ENCODE results near the gene STRN4. TPM values are rescaled to one million over a fixed set of nuclear protein-coding genes. Genes with fewer than 3 reads are reported as not detected.

The STRN4 gene
- total RNA-seq, 1 donor from 2014 or later, result 91.6 TPM

DNA sequence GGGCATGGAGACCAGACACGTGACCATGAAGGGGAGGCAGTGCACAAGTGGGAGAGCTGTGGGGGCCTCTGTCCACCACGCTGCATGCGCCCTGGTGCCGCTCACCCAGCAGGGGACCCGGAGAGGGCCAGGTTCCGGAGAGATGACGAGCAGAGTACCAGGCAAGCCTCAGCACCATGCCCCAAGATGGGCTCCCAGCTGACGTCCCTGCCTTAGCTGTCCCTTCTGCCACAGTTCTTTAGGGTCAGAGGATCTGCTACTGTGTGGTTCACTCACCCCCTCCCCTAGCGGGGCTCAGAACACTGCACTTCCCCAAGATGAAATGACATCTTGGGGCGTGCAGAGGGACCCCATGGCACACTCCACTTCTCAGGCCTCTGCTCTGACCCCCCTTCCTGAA is 19.7 kb downstream of the STRN4 start:
- DNase-seq (ENCODE audit: low read depth), result no peak

DNA sequence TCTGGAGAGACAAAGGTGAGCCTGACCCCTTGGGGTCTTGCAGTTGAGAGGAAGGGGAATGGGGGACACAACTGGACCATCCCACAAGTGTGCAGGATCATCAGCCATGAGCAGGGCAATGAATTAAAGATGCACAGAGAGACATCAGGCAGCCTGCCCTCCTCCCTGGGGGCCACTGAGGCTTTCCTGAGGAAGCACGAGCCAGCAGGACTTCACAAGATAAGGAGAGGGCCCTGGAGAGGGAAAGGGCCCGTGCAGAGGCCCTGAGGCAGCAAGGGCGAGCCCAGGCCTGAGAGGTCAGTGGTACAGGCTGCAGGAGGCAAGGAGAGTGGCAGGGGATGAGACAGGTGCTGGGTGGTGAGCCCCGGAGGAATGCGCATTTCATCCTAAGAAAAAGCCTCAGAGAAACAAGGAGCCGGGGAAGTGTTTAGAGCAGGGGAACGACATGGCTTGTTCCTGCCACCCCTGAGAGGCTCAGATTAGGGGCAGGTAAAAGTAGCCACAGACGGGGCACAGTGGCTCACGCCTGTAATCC is 20.3 kb downstream of the STRN4 start:
- no peak for DNase-seq (ENCODE audit: low read depth)

DNA sequence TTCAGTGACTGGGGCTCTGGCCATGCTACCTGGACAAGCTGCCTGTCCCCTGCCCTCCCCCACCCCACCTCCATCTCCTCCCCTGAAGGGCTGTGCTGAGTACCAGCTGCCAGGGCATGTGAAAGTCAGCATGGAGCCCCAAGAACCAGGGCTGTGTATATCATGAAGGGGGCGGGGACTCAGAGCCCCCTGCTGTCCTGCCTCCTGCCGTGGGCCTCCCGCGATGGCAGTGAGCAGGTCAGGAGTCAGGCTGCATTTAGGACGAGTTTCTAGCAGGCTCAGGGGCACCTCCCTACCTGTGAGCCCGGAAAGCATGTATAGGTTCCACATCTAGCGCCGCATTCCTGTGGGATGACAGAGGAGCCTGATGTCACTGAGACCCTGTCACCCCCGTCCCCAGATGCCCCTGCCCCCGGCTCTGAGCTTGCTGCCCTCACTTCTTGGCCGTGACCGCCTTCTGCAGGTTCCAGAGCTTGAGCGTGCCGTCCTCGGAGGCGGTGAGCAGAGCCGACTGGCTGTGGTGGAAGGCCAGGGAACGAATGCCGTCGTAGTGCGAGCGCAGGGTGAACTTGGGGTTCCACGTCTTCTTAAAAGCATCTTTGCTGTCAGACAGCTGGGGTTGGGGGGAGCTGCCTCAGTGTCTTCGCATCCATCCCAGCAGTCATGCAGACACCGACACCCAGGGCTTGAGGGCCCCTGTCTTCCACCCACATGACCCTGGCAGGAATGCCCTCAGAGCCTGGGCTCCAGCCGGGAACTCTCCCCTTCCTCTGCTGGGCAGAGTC is 21.0 kb downstream of the STRN4 start:
- no peak for DNase-seq (ENCODE audit: low read depth)

DNA sequence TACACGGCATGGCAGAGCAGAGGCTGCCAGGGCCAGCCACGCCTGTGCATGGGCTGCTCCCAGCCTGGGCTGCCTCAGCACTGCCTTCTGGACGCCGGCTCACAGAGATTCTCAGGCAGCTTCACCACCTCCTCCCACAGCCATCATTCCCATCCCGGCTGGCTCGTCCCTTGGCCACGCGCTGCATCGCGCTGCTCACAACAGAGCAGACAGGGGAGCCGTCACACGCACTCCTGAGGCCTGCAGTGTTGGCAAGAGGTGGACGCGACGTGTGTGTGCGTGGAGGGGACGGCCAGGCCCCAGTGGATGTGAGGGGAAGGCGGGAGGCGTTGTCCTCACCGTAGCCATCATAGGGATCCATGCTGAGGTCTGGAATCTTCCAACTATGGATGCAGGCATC is 21.8 kb downstream of the STRN4 start:
- DNase-seq (ENCODE audit: low read depth), result no peak

DNA sequence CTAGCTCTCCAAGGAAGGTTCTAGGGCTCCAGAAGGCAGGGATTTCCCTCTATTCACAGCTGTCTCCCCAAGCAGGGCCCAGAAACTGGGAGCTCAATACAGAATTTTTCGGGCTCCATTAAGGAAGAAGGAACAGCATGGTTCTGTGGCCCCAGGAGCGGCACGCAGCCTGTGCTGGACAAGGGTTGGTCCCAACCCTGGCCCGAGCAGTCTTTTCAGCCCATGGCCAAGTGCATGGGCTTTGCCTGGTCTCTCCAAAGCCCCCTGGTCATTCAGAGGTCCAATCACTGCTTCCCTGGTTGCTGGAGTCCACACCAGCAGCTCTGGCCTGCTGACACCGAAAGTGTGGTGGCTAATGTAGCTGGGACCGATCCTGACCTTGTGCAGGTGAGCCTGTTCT is 22.8 kb downstream of the STRN4 start:
- DNase-seq (ENCODE audit: low read depth), result no peak

DNA sequence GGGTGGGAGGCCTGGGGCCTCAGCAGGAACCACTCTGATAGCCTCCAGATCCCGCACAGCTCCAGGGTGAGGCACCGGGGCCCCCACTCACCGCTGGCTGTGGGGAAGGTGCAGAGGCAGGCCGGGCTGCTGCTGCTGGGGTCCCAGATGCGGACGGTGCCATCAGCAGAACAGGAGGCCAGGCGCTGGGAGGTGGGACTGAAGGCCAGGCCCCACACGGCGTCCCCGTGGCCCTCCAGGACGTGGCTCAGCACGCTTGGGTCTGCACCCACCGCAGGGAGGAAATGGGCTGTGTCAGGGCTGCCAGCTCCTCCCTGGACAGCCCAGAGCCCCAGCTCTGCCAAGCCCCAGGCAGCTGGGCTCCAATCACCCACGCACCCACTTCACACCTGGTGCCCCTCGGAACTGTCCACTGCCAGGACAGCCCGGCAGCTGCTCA is 23.2 kb downstream of the STRN4 start:
- DNase-seq (ENCODE audit: low read depth), result no peak

DNA sequence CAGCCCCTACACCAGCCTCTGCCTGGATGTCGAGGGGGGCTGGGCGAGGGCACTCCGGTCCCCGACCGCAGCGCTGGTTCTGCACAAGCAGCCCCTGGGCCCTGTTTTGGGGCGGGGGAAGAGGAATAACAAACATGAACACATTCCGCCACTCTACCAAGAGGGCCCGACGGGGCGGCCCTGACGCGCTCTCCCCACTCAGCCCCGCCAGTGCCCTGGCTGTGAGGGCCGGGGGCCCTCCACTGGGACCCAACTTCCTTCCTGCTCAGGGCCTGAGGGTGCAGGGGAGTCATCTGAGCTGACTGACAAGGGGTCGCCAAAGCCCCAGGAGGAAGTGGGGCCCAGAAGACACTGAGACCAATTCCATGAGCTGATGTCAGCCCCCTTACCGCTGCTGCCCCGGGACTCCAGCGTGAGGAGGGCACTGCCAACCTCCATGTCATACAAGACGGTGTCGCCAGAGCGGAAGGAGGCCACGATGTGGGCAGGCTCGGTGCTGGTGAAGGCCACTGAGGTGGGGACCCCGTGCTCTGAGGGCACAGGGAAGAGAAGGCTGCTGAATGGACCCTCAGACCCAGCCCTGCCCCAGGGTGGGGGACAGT is 23.7 kb downstream of the STRN4 start:
- no peak for DNase-seq (ENCODE audit: low read depth)

DNA sequence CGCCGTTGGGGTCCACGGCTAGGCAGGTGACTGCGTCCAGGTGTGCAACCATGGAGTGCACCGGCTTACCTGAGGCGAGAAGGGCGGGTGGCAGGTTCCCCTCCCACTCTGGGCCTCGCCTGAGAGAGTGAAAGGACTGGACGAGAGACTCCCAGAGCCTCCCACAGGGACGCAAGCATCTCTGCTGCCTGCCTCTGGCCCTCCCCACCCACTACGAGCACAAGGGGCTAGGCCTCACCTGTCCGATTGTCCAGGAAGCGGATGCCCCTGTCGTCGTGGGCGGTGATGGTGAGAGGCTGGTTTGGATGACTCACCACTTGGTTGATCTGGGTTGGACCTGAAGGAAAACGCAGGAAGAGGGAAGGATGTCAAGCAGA is 24.3 kb downstream of the STRN4 start:
- no peak for DNase-seq (ENCODE audit: low read depth)

DNA sequence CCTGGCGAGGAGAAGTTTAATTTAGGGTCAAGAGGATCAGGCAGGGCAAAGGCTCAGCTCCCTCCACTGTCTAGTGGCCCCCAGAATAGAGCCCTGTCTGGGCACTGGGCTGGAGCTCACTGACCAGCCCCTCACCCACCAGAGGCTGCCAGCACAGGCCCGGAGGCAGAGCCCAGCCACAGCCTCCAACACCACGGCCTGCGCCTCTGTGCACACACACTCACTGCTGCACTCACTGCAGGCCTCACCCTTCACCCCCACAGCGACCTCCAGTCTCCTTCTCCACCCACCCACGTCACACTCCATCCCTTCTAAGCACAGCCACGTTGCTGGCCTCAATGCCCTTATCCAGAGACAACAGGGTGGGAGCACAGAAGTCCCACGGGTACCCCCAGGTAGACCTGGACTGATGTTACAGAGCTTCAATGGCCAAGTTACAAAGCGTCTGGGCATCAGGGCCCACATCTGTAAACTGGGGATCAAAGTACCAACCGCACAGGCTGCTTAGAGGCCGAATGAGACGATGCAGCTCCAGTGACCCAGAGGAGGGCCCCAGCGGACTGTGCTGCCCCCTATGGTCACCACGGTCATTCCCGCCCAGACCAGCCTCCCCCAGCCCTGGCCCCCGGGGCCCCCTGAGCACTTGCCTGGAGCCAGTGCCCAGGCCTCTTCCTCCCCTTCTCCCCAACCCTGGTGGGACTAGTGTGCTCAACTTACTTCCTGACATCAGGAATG is 24.8 kb downstream of the STRN4 start:
- DNase-seq (ENCODE audit: low read depth), result no peak

DNA sequence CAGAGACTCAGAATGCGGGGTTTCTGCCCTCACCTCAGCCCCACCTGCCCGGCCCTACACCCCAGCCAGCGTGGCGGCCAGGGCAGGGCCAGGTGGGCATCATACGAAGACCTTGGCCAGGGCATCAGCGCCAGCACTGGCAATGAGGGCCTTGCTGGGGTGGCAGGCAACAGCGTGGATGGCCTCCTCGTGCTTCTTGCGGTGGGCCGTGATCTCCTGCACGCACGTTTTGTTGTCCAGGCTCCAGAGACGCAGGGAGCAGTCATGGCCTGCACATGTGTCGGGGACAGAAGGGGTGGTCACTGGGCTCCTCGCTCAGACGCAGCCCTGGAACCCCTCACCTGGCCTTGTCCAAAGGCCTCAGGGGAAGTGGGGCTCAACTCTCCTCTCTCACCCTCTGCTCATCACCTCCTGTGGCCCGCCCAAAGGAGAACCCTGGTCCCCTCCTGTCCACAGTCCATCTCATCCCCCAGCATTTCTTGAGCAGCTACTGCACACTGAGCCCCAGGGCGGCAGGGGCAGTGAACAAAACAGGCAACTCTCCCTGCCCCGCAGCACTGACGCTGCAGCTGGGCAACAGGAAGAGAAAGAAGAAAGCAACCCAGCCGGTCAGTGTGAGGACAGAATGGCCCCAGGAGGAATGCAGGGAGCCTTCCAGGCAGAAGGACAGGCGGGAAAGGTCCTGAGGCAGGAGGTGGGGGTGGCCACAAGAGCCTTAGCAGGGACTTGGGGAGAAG is 25.6 kb downstream of the STRN4 start:
- no peak for DNase-seq (ENCODE audit: low read depth)

DNA sequence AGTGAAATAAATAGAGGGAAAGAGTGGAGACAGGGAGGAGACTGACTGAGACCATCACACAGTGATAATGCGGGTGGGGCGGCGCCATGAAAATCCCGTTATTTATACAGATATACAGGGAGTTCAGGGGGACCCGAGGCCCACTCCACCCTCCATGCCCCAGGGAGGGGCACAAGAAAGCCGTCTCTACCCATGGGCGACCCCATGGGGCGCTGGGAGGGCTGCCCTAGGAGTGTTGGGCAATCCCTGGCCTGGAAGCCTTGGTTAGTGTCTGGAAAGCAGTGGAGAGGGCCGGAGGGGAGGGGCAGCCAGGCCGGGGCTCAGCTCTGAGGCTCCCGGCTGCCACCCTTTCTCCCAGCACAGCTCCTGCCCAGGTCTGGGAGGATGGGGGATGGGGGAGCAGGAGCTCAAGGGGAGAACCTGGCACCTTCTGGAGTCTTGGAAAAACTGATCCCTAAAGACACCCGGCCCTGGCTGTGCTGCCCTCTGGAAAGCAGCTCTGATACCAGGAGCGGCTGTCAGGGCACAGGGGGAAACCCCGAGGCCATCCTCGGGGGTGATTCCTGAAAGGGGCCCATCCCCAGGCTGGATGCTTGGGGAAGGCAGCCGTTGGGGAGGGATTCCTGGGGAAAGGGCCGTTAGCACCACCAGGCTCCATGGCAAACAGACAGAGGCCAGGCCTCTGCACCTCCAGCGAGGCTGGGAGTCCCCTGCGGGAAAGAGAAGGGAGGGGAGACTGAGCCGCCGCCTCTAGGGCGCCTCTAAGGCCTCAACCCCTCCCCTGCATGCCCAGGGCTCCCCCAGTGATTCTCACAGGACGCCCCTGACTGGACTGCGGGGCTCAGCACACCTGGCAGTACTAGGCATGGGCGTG is 26.4 kb downstream of the STRN4 start:
- no peak for DNase-seq (ENCODE audit: low read depth)

DNA sequence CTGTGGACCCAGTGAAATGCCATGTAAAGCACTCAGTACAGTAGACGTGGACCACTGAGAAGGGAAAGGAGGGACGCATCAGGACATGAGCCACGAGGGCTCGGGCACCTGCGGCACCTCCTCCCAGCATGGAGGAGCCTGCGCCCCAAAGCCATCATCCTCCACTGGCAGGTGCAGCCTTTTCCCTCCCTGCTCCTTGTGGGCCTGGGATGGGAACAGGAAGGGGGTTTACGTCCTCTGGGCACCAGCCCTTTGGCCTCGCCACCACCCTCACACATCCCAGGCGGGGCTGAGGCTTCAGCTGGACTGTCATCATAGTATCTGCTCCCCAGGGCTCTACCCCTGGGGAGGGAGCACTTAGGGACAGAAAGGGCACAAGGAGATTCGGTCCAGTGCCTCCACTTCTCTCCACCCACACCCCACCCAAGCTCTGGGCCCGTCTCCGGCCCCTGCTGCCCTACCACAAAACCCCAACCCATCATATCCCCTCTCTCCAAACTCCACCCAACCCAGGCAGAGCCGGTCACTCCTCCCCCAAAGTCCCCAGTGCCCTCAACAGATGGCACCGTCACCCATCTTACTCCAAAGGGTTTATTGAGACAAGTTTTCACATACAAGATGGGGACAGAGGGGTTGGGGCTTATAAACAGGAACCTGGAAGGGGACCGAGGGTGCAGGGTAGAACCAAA is 27.2 kb downstream of the STRN4 start:
- DNase-seq (ENCODE audit: low read depth), result no peak

DNA sequence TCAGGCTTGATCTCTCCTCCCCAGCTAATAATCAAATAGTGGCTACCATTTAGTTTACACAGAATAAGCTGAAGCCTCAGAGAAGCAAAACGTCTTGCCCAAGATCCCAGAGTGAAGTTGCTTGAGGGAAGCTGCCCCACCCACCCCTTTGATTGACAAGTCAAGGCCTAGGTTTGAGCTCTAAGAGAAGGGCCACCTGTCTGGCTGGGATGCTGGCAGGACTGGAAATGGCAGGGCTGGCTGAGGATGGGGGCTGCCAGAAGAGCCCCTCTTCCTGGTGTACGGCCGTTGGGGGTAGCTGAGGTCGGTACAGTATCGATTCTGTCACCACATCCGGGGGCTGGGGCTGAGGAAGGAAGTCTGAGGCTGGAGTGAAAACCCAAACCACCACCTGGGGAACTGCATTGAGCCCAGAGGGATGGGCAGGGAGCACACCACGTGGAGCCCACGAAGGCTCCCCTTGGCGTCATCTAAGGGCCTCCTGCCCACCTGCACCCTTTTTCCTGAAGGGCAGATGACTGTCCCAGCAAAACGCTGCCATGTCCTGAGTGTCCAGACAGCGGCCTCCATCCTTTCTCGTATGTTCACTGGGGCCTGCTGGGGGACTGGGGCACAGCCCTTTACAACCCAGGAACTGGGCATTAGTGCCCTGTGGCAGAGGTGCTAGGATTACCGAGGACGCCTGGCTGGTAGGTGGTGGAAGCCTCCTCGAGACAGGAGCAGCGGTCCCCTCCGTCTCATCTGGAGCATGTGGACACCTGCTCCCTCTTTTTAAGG is 27.9 kb downstream of the STRN4 start:
- peak; percentile 26 for DNase-seq (ENCODE audit: low read depth)

DNA sequence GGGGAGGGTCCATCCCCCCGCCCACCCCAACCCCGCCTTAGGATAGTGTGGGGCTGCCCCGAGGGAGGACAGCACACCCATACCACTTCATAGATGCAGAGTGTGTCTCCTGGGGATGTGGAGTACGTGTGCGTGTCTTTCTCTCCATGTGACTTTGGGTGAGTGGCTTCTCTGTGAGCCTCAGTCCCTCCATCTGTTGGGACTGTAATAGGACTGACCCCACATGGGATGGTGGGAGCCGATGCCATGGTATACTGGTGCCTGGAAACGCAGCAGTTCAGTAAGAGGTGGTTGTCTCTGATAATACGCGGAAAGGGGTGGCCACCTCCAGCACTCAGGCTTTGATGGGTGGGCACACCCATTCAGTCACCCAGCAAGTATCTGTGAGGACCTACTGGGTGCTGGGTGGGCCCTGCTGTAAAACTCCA is 28.5 kb downstream of the STRN4 start:
- no peak for DNase-seq (ENCODE audit: low read depth)

DNA sequence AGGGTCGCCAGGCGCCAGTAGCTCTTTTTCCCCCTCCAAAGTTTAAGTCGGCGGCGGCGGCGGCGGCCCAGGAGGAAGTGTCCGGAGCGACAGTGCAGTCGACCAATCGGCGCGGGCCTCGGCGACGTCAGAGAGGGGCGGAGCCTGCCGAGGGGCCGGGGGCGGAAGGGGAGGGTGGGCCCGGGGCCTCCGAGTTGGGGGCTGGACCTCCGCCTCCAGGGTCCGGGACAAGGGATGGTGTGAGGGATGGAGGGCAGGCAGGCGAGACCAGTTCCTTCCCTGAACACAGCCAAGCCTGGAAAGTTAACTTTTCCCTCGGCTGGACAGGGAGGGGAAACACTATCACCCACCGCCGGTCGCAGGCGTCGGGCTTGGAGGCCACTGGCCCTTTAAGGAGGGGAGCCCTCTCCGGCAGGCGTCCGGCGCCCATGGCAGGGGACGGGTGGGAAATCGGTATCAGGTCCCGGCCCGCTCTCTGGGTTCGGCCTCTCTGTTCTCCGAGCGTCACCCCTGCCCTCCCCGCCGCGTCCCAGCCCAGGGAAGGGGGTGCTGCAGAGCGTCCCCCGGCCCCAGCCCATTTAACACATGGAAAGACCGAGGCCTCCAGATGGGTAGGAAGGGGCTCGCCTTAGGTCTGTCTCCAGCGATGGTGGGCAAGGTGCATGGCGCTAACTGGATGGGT is 29.1 kb downstream of the STRN4 start, which contains the start of gene PRKD2:
PRKD2 (minus strand) TSS at position 81 of the 682 bp plus-strand sequence. CDS start 744 bp downstream, outside the sequence.
- peak; percentile 29 for DNase-seq (ENCODE audit: low read depth)

DNA sequence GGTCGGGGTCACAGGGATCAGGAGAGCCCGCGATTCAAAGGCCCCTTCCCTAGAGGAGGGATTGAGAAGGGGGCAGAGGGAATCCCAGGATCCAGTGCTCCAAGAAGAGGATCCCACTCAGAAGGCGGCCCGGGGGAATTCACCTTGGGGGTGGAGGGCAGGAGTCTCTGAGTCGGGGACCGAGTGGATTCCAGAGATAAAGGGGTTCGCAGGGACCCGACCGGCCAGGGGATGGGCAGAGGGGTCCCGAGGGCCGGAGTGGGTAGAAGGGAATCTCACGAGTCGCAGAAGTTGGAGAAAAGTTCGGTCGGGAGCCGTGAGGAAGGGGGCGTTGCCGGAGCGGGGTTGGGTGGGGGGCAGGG is 29.6 kb downstream of the STRN4 start:
- no peak for DNase-seq (ENCODE audit: low read depth)

DNA sequence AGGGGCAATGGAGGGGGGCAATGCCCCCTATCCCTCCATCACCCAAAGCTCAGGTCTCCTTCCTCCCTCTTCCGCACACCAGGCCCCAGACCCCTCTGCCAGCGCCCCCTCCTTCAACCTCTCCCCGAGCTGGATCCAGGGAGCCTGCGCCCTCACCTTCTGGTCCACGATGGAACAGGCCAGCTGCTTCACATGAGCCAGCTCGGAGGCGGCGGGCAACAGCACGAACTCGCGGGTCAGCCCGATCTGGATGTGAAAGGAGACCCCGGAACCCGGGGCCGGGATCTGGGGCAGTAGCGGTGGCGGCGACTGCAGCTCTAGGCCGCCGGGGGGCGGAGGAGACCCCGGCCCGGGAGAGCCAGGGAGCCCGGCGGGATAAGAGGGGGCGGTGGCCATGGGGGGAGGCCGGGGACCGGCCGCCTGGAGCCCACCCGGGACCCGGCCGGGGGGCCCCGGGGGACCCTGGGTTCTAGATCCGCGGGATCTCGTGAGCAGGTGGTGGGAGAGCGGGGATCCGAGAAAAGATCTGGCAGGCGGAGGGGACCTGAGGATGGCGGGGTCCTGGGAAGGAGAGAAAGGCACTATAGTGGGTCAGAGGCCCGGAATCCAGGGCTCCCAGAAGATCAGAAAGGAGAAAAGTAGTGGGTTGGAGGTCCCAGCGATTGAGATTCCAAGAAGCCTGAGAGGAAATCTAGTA is 30.1 kb downstream of the STRN4 start:
- DNase-seq (ENCODE audit: low read depth), result no peak

DNA sequence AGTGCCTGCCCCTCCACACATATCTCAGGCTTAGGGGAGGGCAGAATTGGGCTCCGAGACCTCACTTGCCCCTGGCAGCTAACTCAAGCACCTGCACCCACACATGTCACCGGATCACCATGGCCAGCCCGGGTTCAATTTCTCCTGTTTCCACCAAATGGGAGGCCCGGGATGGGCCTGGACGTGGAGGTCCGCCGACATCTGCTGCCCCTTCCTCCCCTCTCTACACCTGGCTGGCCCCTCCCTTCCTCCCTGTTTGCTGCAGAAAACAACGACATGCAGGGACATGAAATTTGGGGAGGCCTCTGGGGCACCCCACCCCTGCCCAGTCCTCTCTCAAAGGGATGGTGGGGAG is 30.7 kb downstream of the STRN4 start:
- DNase-seq (ENCODE audit: low read depth), result no peak
